Measurements from ENCODE around the gene IGF1R.
A peak's percentile ranks its signal among the peaks of the same experiment; 100 is the strongest.

Gene IGF1R

GRCh38 chr15:98951493-98952320, 303.4 kb downstream of the IGF1R start:
- no peak for DNase-seq (ENCODE audit: low read depth, low spot score)
- in situ Hi-C loops (cut with HindIII; ENCODE audit: low sequenced_read_pairs): no loop called here
- no peak for TF ChIP-seq CTCF (IDR thresholded peaks at IDR 0.05; ENCODE audit: low read depth, low read length)
- H3K4me3 ChIP-seq (ENCODE audit: low read depth, low read length): no peak overlapping the region

DNA sequence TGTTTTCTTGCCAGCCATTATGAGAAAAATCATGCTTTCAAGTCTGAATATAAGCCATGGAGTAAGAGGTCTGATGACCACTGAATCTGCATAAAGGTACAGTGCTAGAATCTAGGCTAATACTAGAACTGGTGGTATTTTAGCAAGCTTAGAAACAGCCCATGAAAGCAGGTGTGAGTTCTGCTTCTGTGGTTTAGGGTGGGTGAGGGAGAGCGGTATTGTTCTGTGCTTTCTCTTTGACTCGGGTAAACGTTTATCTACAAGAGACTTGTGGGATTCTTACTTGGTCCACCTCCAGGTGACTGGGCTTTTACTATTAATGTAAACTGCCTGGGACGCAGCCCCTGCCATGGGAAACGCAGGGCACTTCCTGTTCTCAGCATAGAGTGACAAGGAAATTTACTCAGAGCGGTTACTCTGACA, 304.1 kb downstream of the IGF1R start:
- no peak for TF ChIP-seq CTCF (IDR thresholded peaks at IDR 0.05; ENCODE audit: low read depth, low read length)
- H3K4me3 ChIP-seq (ENCODE audit: low read depth, low read length): no peak overlapping the region
- DNase-seq (ENCODE audit: low read depth, low spot score): no peak
- in situ Hi-C loops (cut with HindIII; ENCODE audit: low sequenced_read_pairs): no loop called here

DNA sequence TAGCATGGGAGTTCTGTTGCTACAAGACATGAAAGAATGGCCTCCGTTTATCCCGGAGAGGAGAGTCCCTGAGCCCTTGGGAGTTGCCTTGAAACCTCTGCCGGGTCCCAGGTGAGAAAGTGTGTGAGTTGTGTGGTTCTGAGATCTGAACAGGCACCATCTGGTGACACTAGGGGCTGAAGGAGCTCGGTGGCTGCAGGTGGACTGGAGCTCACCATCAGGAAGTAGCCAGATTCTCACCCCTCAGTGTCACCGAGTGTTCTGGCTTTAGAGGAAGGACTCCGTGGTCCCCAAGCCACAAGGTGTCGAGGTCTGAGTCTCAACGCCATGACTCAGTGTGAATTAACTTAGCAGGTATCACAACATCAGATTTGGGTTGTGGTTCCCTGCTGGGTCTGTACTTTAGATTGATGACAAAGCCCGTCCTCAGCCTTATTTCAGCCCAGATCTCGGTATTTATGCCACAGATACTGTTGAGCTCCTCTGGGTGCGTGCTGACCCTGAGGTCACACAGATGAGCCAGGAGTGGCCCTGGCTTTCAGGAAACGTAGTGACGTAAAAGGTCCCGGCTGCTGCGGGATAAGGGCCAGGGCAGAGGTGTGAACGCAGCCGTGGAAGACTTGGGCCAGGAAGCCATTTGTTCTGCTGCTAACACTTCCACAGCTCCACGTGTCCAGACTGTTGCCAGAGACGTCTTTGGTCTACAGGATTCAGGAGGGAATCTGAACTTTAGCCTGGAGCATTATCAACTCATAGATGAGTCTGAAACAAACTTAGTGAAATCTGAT, 304.9 kb downstream of the IGF1R start:
- H3K4me3 ChIP-seq (ENCODE audit: low read depth, low read length): no peak overlapping the region
- in situ Hi-C loops (cut with HindIII; ENCODE audit: low sequenced_read_pairs): no loop called here
- no peak for DNase-seq (ENCODE audit: low read depth, low spot score)
- no peak for TF ChIP-seq CTCF (IDR thresholded peaks at IDR 0.05; ENCODE audit: low read depth, low read length)

GRCh38 chr15:98953968-98954367, 305.6 kb downstream of the IGF1R start:
- DNase-seq (ENCODE audit: low read depth, low spot score): no peak
- H3K4me3 ChIP-seq (ENCODE audit: low read depth, low read length): no peak overlapping the region
- no peak for TF ChIP-seq CTCF (IDR thresholded peaks at IDR 0.05; ENCODE audit: low read depth, low read length)
- in situ Hi-C loops (cut with HindIII; ENCODE audit: low sequenced_read_pairs): no loop called here

GRCh38 chr15:98954411-98954810, 306.1 kb downstream of the IGF1R start:
- TF ChIP-seq CTCF (IDR thresholded peaks at IDR 0.05; ENCODE audit: low read depth, low read length): no peak
- no peak overlapping the region for H3K4me3 ChIP-seq (ENCODE audit: low read depth, low read length)
- in situ Hi-C loops (cut with HindIII; ENCODE audit: low sequenced_read_pairs): no loop called here
- DNase-seq (ENCODE audit: low read depth, low spot score): peak; percentile 78

DNA sequence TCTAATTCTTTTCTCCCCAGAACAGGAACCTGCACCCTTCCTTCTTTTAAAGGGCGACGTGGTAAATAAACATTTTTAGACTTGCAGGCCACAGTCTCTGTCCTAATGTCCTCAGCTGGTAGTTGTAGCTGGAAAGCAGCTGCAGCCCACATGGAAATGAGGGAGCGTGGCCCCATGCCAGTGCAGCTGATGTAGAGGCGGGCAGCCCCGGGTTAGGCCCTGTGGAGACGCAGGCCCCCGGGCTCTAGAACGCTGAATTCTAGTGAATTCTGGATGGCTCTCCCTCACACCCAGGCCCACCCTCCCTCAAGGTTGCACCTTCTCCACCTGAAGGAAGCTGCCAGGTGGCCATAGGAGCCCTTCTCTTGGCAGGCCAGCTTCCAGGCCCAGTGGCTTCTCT, 307.0 kb downstream of the IGF1R start:
- DNase-seq (ENCODE audit: low read depth, low spot score): no peak
- TF ChIP-seq CTCF (IDR thresholded peaks at IDR 0.05; ENCODE audit: low read depth, low read length): no peak
- in situ Hi-C loops (cut with HindIII; ENCODE audit: low sequenced_read_pairs): no loop called here
- no peak overlapping the region for H3K4me3 ChIP-seq (ENCODE audit: low read depth, low read length)
